HEK293 (cell line): ENCODE data around the gene METRNL.

Source experiments
- GLI2 ChIP-seq: fragments of 450-650 bp; formaldehyde crosslinking; IDR thresholded peaks from 2 replicates; pipeline ENCODE4; 2017; ENCODE audit warnings: missing biosample characterization, missing genetic modification characterization, low read depth, borderline replicate concordance
- GLIS1 ChIP-seq: fragments of 450-650 bp; formaldehyde crosslinking; IDR thresholded peaks from 2 replicates; pipeline ENCODE4 v1.5.1; 2016; ENCODE audit warnings: missing biosample characterization, missing genetic modification characterization
- OVOL3 ChIP-seq: fragments of 450-650 bp; formaldehyde crosslinking; IDR thresholded peaks from 2 replicates; pipeline ENCODE4 v1.5.1; 2016; ENCODE audit warnings: missing biosample characterization, missing genetic modification characterization
- SCRT1 ChIP-seq: fragments of 450-650 bp; formaldehyde crosslinking; IDR thresholded peaks from 2 replicates; pipeline ENCODE4 v1.5.1; 2016; ENCODE audit warnings: missing biosample characterization, missing genetic modification characterization, borderline replicate concordance
- TCF7L2 ChIP-seq: IDR thresholded peaks from 2 replicates; pipeline ENCODE4 v1.6.1; 2011; ENCODE audit warnings: low read depth, mild to moderate bottlenecking, inconsistent platforms, low read length, moderate library complexity, borderline replicate concordance
- YY2 ChIP-seq: fragments of 450-650 bp; formaldehyde crosslinking; IDR thresholded peaks from 2 replicates; pipeline ENCODE4 v1.5.1; 2016; ENCODE audit warnings: missing biosample characterization, missing genetic modification characterization
- ZBTB1 ChIP-seq: fragments of 450-650 bp; formaldehyde crosslinking; IDR thresholded peaks from 2 replicates; pipeline ENCODE4 v1.5.1; 2016; ENCODE audit warnings: missing biosample characterization, missing genetic modification characterization
- ZNF169 ChIP-seq: fragments of 450-650 bp; formaldehyde crosslinking; IDR thresholded peaks from 2 replicates; pipeline ENCODE4 v1.5.1; 2016; ENCODE audit warnings: missing biosample characterization, missing genetic modification characterization
- ZNF184 ChIP-seq: fragments of 450-650 bp; IDR thresholded peaks from 2 replicates; pipeline ENCODE4 v1.5.1; 2018; ENCODE audit warnings: missing biosample characterization, mild to moderate bottlenecking, missing genetic modification characterization
- ZNF266 ChIP-seq: fragments of 450-650 bp; formaldehyde crosslinking; IDR thresholded peaks from 2 replicates; pipeline ENCODE4 v1.5.1; 2016; ENCODE audit warnings: missing biosample characterization, missing genetic modification characterization, low read depth
- ZNF292 ChIP-seq: fragments of 450-650 bp; formaldehyde crosslinking; IDR thresholded peaks from 2 replicates; pipeline ENCODE4 v1.5.1; 2016; ENCODE audit warnings: low read depth, missing biosample characterization, missing genetic modification characterization, borderline replicate concordance
- ZNF335 ChIP-seq: fragments of 450-650 bp; formaldehyde crosslinking; conservative IDR thresholded peaks from 2 replicates; pipeline ENCODE4 v1.5.1; 2016; ENCODE audit warnings: missing biosample characterization, missing genetic modification characterization
- ZNF366 ChIP-seq: fragments of 450-650 bp; formaldehyde crosslinking; conservative IDR thresholded peaks from 2 replicates; pipeline ENCODE4 v1.5.1; 2016; ENCODE audit warnings: missing biosample characterization, missing genetic modification characterization
- ZNF423 ChIP-seq: fragments of 450-650 bp; formaldehyde crosslinking; IDR thresholded peaks from 2 replicates; pipeline ENCODE4 v1.5.1; 2016; ENCODE audit warnings: missing biosample characterization, missing genetic modification characterization
- ZNF48 ChIP-seq: fragments of 450-650 bp; formaldehyde crosslinking; IDR thresholded peaks from 2 replicates; pipeline ENCODE4 v1.5.1; 2016; ENCODE audit warnings: missing biosample characterization, missing genetic modification characterization
- ZNF529 ChIP-seq: fragments of 450-650 bp; formaldehyde crosslinking; IDR thresholded peaks from 2 replicates; pipeline ENCODE4 v1.5.1; 2017; ENCODE audit warnings: missing genetic modification characterization, missing biosample characterization; ENCODE audit not compliant: insufficient replicate concordance
- ZNF548 ChIP-seq: fragments of 450-650 bp; formaldehyde crosslinking; IDR thresholded peaks from 2 replicates; pipeline ENCODE4 v1.5.1; 2016; ENCODE audit warnings: missing biosample characterization, missing genetic modification characterization
- ZNF561 ChIP-seq: fragments of 450-650 bp; IDR thresholded peaks from 2 replicates; pipeline ENCODE4 v1.5.1; 2018; ENCODE audit warnings: missing biosample characterization, missing genetic modification characterization, borderline replicate concordance
- ZNF600 ChIP-seq: fragments of 450-650 bp; formaldehyde crosslinking; IDR thresholded peaks from 2 replicates; pipeline ENCODE4 v1.5.1; 2016; ENCODE audit warnings: missing biosample characterization, missing genetic modification characterization
- ZNF624 ChIP-seq: fragments of 450-650 bp; formaldehyde crosslinking; IDR thresholded peaks from 2 replicates; pipeline ENCODE4 v1.5.1; 2017; ENCODE audit warnings: missing biosample characterization, missing genetic modification characterization
- ZNF785 ChIP-seq: fragments of 450-650 bp; formaldehyde crosslinking; IDR thresholded peaks from 2 replicates; pipeline ENCODE4 v1.5.1; 2016; ENCODE audit warnings: missing biosample characterization, missing genetic modification characterization
- ZNF837 ChIP-seq: fragments of 450-650 bp; formaldehyde crosslinking; IDR thresholded peaks from 2 replicates; pipeline ENCODE4 v1.5.1; 2016; ENCODE audit warnings: missing biosample characterization, missing genetic modification characterization
- ZXDB ChIP-seq: fragments of 450-650 bp; formaldehyde crosslinking; IDR thresholded peaks from 2 replicates; pipeline ENCODE4 v1.5.1; 2016; ENCODE audit warnings: missing biosample characterization, missing genetic modification characterization
- TF ChIP-seq, protein P1 (sequence below): fragments of 450-650 bp; formaldehyde crosslinking; IDR thresholded peaks from 2 replicates; pipeline ENCODE4 v1.5.1; 2016; ENCODE audit warnings: missing biosample characterization, missing genetic modification characterization
- TF ChIP-seq, protein P2 (sequence below): fragments of 450-650 bp; formaldehyde crosslinking; IDR thresholded peaks from 2 replicates; pipeline ENCODE4 v1.5.1; 2017; ENCODE audit warnings: missing biosample characterization, missing genetic modification characterization
- TF ChIP-seq, protein P3 (sequence below): fragments of 450-650 bp; formaldehyde crosslinking; IDR thresholded peaks from 2 replicates; pipeline ENCODE4 v1.5.1; 2016; ENCODE audit warnings: missing biosample characterization, missing genetic modification characterization
- TF ChIP-seq, protein P4 (sequence below): fragments of 450-650 bp; formaldehyde crosslinking; IDR thresholded peaks from 2 replicates; pipeline ENCODE4 v1.5.1; 2016; ENCODE audit warnings: missing biosample characterization, missing genetic modification characterization
- TF ChIP-seq, protein P5 (sequence below): fragments of 450-650 bp; formaldehyde crosslinking; IDR thresholded peaks from 2 replicates; pipeline ENCODE4 v1.5.1; 2016; ENCODE audit warnings: missing biosample characterization, missing genetic modification characterization
- TF ChIP-seq, protein P6 (sequence below): fragments of 450-650 bp; formaldehyde crosslinking; IDR thresholded peaks from 2 replicates; pipeline ENCODE4 v1.5.1; 2016; ENCODE audit warnings: missing biosample characterization, missing genetic modification characterization

METRNL gene

DNA sequence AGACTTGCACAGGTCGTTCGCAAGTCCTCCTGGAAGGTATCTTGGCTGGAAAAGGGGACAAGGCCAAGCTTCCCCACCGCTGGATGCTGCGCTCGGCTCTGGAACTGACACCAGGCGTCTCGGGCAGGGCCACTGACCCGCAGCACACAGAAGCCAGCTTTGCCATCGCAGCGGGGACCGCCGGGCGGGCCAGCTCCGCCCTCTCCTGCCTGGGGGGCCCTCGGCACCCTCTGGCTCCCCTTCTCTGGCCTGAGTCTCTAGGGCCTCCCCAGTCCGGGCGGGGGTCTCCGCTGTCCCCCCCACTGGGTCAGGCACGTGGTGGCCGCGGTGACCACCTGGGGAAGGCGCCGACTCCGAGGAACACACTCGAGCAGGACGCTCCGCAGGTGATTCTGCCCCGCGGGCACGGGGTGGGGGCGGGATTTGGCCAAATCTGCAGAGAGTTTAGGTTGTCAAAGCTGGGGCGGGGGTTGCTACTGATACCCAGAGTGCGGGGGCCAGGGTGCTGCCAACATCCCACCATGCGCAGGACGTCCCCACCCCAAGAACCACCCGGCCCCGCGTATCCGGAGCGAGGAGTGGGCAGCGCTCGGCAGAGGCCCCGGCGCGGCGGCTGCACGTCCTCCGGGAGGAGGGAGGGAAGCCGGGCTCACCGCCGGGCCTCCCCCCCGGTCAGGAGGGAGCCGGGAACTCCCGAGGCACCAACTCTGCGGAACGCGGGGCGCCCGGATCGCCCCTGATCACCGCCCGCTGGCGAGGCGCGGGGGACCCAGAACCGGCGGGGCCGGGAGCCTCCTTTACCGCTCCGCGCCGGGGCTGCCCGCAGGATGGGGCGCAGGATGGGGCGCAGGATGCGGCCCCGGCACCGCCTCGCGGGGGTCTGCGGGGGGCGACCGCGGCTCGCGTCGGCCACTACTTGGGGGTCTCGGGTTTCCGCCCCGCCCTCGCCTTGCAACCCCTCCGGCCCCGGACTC, 744 bp upstream of the METRNL start (continued):
- TF ChIP-seq ZNF335 (peak; percentile 69), ZNF624 (tag by site-specific recombination) (no peak), TCF7L2 (no peak), ZNF266 (no peak), GLIS1 (tag by site-specific recombination) (peak; percentile 92), ZNF785 (no peak), ZNF184 (tag by site-specific recombination) (no peak), ZBTB1 (tag by site-specific recombination) (no peak), OVOL3 (tag by site-specific recombination) (no peak), SCRT1 (tag by site-specific recombination) (peak; percentile 81), GLI2 (tag by site-specific recombination) (no peak), ZNF169 (tag by site-specific recombination) (no peak), ZNF423 (tag by site-specific recombination) (no peak), ZNF366 (tag by site-specific recombination) (no peak), ZNF529 (no peak), ZNF292 (tag by site-specific recombination) (no peak), ZNF600 (tag by site-specific recombination) (0 out of 2 replicates have a peak, but pooled peaks have one; percentile 17), YY2 (tag by site-specific recombination) (no peak), ZNF48 (tag by site-specific recombination) (no peak), ZXDB (tag by site-specific recombination) (no peak), ZNF837 (tag by site-specific recombination) (no peak), ZNF548 (no peak), ZNF561 (no peak)
- TF ChIP-seq, protein P1, sequence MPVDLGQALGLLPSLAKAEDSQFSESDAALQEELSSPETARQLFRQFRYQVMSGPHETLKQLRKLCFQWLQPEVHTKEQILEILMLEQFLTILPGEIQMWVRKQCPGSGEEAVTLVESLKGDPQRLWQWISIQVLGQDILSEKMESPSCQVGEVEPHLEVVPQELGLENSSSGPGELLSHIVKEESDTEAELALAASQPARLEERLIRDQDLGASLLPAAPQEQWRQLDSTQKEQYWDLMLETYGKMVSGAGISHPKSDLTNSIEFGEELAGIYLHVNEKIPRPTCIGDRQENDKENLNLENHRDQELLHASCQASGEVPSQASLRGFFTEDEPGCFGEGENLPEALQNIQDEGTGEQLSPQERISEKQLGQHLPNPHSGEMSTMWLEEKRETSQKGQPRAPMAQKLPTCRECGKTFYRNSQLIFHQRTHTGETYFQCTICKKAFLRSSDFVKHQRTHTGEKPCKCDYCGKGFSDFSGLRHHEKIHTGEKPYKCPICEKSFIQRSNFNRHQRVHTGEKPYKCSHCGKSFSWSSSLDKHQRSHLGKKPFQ (tag by site-specific recombination) = no peak
- TF ChIP-seq, protein P2, sequence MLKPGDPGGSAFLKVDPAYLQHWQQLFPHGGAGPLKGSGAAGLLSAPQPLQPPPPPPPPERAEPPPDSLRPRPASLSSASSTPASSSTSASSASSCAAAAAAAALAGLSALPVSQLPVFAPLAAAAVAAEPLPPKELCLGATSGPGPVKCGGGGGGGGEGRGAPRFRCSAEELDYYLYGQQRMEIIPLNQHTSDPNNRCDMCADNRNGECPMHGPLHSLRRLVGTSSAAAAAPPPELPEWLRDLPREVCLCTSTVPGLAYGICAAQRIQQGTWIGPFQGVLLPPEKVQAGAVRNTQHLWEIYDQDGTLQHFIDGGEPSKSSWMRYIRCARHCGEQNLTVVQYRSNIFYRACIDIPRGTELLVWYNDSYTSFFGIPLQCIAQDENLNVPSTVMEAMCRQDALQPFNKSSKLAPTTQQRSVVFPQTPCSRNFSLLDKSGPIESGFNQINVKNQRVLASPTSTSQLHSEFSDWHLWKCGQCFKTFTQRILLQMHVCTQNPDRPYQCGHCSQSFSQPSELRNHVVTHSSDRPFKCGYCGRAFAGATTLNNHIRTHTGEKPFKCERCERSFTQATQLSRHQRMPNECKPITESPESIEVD (tag by site-specific recombination) = no peak
- TF ChIP-seq, protein P3, sequence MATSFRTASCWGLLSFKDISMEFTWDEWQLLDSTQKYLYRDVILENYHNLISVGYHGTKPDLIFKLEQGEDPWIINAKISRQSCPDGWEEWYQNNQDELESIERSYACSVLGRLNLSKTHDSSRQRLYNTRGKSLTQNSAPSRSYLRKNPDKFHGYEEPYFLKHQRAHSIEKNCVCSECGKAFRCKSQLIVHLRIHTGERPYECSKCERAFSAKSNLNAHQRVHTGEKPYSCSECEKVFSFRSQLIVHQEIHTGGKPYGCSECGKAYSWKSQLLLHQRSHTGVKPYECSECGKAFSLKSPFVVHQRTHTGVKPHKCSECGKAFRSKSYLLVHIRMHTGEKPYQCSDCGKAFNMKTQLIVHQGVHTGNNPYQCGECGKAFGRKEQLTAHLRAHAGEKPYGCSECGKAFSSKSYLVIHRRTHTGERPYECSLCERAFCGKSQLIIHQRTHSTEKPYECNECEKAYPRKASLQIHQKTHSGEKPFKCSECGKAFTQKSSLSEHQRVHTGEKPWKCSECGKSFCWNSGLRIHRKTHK = no peak
- TF ChIP-seq, protein P4, sequence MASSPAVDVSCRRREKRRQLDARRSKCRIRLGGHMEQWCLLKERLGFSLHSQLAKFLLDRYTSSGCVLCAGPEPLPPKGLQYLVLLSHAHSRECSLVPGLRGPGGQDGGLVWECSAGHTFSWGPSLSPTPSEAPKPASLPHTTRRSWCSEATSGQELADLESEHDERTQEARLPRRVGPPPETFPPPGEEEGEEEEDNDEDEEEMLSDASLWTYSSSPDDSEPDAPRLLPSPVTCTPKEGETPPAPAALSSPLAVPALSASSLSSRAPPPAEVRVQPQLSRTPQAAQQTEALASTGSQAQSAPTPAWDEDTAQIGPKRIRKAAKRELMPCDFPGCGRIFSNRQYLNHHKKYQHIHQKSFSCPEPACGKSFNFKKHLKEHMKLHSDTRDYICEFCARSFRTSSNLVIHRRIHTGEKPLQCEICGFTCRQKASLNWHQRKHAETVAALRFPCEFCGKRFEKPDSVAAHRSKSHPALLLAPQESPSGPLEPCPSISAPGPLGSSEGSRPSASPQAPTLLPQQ (tag by site-specific recombination) = no peak
- TF ChIP-seq, protein P5, sequence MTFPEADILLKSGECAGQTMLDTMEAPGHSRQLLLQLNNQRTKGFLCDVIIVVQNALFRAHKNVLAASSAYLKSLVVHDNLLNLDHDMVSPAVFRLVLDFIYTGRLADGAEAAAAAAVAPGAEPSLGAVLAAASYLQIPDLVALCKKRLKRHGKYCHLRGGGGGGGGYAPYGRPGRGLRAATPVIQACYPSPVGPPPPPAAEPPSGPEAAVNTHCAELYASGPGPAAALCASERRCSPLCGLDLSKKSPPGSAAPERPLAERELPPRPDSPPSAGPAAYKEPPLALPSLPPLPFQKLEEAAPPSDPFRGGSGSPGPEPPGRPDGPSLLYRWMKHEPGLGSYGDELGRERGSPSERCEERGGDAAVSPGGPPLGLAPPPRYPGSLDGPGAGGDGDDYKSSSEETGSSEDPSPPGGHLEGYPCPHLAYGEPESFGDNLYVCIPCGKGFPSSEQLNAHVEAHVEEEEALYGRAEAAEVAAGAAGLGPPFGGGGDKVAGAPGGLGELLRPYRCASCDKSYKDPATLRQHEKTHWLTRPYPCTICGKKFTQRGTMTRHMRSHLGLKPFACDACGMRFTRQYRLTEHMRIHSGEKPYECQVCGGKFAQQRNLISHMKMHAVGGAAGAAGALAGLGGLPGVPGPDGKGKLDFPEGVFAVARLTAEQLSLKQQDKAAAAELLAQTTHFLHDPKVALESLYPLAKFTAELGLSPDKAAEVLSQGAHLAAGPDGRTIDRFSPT = peak; percentile 69; the same call in 1 of the 2 replicates
- TF ChIP-seq, protein P6, sequence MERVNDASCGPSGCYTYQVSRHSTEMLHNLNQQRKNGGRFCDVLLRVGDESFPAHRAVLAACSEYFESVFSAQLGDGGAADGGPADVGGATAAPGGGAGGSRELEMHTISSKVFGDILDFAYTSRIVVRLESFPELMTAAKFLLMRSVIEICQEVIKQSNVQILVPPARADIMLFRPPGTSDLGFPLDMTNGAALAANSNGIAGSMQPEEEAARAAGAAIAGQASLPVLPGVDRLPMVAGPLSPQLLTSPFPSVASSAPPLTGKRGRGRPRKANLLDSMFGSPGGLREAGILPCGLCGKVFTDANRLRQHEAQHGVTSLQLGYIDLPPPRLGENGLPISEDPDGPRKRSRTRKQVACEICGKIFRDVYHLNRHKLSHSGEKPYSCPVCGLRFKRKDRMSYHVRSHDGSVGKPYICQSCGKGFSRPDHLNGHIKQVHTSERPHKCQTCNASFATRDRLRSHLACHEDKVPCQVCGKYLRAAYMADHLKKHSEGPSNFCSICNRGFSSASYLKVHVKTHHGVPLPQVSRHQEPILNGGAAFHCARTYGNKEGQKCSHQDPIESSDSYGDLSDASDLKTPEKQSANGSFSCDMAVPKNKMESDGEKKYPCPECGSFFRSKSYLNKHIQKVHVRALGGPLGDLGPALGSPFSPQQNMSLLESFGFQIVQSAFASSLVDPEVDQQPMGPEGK (tag by site-specific recombination) = peak; percentile 75
